Breast epithelium (tissue), 4 donors: ENCODE measurements around the gene AURKAIP1. TPM values are rescaled to one million over a fixed set of nuclear protein-coding genes. Genes with fewer than 3 reads are reported as not detected.

Source experiments
- DNase-seq, 2 donors: peaks; one replicate each; pipeline ENCODE4 v3.0.0-alpha.2; 2019; ENCODE audit warnings: low spot score in 2 of 2
- H3K27ac ChIP-seq, 2 donors: fragments of 200-600 bp; sonication (generic) in 1 of 2; one replicate each; pipeline ENCODE4 v1.5.1; 2016 to 2019; ENCODE audit warnings: mild to moderate bottlenecking in 1 of 2
- H3K27me3 ChIP-seq, 2 donors: fragments of 200-600 bp; sonication (generic) in 1 of 2; one replicate each; pipeline versions ENCODE4 v1.5.1 to v1.6.0; 2017 to 2019; ENCODE audit warnings: control low read depth in 1 of 2, mild to moderate bottlenecking in 1 of 2
- H3K36me3 ChIP-seq: fragments of 200-600 bp; one replicate; pipeline ENCODE4 v1.5.1; 2019
- H3K4me1 ChIP-seq, 2 donors: fragments of 200-600 bp; sonication (generic); one replicate each; pipeline ENCODE4 v1.5.1; 2016 to 2019; ENCODE audit warnings: control low read depth in 1 of 2
- H3K4me3 ChIP-seq, 3 donors: fragments of 200-600 bp; sonication (generic); 1 replicate in 2 of 3; 2 replicates in 1 of 3; pipeline ENCODE4 v1.5.1; 2016 to 2019; ENCODE audit warnings: mild to moderate bottlenecking in 3 of 3, moderate library complexity in 2 of 3
- H3K9me3 ChIP-seq, 2 donors: fragments of 200-600 bp; sonication (generic) in 1 of 2; one replicate each; pipeline ENCODE4 v1.5.1; 2016 to 2019; ENCODE audit warnings: control low read depth in 1 of 2
- CTCF ChIP-seq, 3 donors: fragments of 450-650 bp; IDR thresholded peaks; one replicate each; pipeline ENCODE4 v1.5.1; 2016 to 2017; ENCODE audit warnings: antibody characterized with exemption in 3 of 3, mild to moderate bottlenecking in 3 of 3, moderate library complexity in 3 of 3
- POLR2A ChIP-seq: fragments of 450-650 bp; IDR thresholded peaks from one replicate; pipeline ENCODE4 v1.6.1; 2016; ENCODE audit warnings: antibody characterized with exemption, mild to moderate bottlenecking, moderate library complexity
- POLR2AphosphoS5 ChIP-seq, 3 donors: sonication (generic); formaldehyde crosslinking; IDR thresholded peaks; one replicate each; pipeline ENCODE4 v1.6.1; 2017; ENCODE audit warnings: antibody characterized with exemption in 3 of 3
- intact Hi-C: fragments of 100-400 bp; cut with DNase I; formaldehyde crosslinking; loops from one replicate; pipeline ENCODE4 v1.15.1; 2023; ENCODE audit warnings: low total_unique reads
- total RNA-seq, 3 donors: library from RNA; depleted of rRNA; stranded (reverse); fragments of >200 nt; gene quantifications; one replicate each; pipeline ENCODE4 v1.1.0, GENCODE V29; 2016

AURKAIP1 gene
- total RNA-seq, 3 donors from 2014 or later = 91.3 to 116 (median 99.6) TPM

DNA sequence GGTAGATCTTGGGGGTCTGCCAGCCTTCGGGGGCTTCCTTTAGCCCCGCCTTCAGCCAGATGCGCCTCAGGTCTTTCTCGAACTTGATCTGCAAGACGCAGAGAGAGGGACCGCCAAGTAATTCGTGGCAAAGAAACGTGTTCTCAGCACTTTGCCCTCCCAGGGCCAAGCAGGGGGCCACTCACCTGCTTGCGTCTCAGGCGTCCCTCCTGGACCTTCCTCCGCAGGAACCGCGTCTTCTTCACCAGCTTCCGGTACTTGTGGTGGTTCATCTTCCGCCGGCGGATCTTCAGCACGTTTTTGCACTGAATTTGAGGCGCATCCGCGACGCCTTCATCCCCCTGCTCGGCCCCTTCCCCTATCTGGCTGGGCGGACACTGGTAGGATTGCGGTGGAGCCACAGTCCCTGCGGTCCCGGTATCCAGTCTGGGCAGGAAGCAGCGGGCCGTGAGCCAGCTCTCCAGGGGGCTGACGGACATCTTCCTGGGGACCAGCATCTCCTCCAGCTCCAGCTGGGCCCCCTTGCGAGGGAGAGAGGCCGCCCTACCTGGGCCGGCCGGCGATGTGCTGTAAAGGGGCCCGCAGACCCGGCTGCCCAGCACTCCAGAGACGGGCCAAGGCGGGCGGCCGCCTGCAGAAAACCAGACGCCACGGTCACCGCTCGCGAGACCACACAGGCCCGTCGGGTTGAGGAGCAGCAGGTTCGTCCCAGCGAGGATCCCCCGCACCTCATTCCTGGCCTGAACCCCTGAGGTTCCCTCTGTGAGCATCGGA lies 1.0 kb downstream of the AURKAIP1 start:
- TF ChIP-seq POLR2AphosphoS5 (IDR thresholded peaks at IDR 0.05) (no peak), CTCF (IDR thresholded peaks at IDR 0.05) (no peak), POLR2A (no peak)
- no peak for DNase-seq
- peak overlapping the region; percentile 95 to 98 for H3K27ac ChIP-seq

GRCh38 chr1:1373051-1373814 lies 1.8 kb downstream of the AURKAIP1 start:
- Histone ChIP-seq H3K36me3 (no peaks in the 10 kb centered on the region), H3K4me3 (no peak overlapping the region), H3K4me1 (peaks cover 13 to 15% of the 10 kb centered on the region in 2 donors), H3K27ac (no peak overlapping the region), H3K27me3 (no peaks in the 10 kb centered on the region), H3K9me3 (no peaks in the 10 kb centered on the region)
- intact Hi-C loops = no loop called here
- TF ChIP-seq POLR2AphosphoS5 (IDR thresholded peaks at IDR 0.05) = no peak
- no peak for TF ChIP-seq POLR2A
- no peak for TF ChIP-seq CTCF (IDR thresholded peaks at IDR 0.05)
- DNase-seq = no peak

More for the DNA sequence above, 1.0 kb downstream of the AURKAIP1 start:
- Histone ChIP-seq H3K27me3 (no peaks in the 10 kb centered on the region), H3K4me1 (peaks cover 13 to 15% of the 10 kb centered on the region in 2 donors), H3K4me3 (peak overlapping the region; percentile 98 to 99 (median 99)), H3K9me3 (no peaks in the 10 kb centered on the region), H3K36me3 (no peaks in the 10 kb centered on the region)
- intact Hi-C loops = no loop called here

DNA sequence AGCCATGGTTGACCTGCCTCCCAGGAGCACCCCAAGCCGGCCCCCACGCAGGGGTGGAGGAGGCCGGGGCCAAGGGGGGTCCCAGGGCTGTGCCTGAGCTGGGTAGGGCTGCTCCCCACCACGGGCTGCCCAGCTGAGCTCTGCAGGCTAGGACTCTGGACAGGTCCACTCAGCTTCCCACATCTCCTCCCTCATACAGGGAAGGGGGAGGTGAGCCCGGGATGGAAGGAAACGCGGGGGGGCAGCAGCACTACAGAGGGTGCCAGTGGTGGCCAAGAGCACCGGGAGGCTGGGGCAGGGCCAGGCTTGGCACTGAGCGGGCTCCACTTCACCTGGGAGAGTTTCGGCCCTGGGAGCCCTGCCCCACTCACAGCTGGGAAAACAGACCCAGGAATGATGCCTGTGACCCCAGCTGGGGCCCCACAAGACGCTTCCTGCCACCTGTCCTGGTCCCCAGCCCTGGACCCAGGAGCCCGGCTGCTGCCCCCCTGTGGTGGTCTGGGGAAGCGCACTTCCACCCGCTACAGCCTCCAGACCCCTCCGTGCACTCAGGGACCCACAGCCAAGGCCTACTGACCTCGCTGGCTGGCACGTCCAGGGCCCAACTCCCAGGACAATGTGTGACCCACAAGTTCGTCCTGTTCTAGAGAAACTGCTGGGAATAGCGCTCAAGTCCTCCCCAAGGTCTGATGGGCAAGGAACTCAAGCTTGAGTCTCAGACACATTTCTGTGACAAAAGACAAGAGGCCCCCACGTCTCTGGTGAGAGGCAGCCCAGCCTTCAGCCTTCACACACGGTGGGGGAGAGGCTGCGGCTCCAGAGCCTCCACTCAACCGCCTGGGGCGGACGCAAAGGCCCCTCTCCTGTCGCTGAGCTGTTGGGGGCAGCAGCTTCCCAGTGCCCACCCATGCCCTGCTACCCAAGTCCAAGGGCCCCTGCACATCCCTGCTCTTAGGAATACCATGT lies 3.0 kb downstream of the AURKAIP1 start:
- Histone ChIP-seq H3K4me1 (peaks cover 13 to 15% of the 10 kb centered on the region in 2 donors), H3K9me3 (no peaks in the 10 kb centered on the region), H3K4me3 (peak overlapping the region in 2 of 3 donors; percentile 1 to 41), H3K36me3 (no peaks in the 10 kb centered on the region), H3K27ac (peak overlapping the region in 1 of 2 donors; percentile 40), H3K27me3 (no peaks in the 10 kb centered on the region)
- no peak for TF ChIP-seq POLR2A
- peak; percentile 68 to 89 (median 86) for TF ChIP-seq CTCF (IDR thresholded peaks at IDR 0.05)
- DNase-seq = peak in 1 of 2 donors; percentile 81
- intact Hi-C loops = no loop called here

GRCh38 chr1:1371364-1371745 lies 3.7 kb downstream of the AURKAIP1 start:
- H3K4me1 ChIP-seq = peaks cover 13 to 15% of the 10 kb centered on the region in 2 donors
- no peak for TF ChIP-seq POLR2A
- TF ChIP-seq POLR2AphosphoS5 (IDR thresholded peaks at IDR 0.05) = no peak
- no peak for TF ChIP-seq CTCF (IDR thresholded peaks at IDR 0.05)
- no peak overlapping the region for H3K27ac ChIP-seq
- H3K4me3 ChIP-seq = no peak overlapping the region
- H3K36me3 ChIP-seq = no peaks in the 10 kb centered on the region
- DNase-seq = no peak
- H3K27me3 ChIP-seq = no peaks in the 10 kb centered on the region
- intact Hi-C loops = no loop called here
- no peaks in the 10 kb centered on the region for H3K9me3 ChIP-seq
